Measurements from ENCODE around the gene RRAGC. TPM values are rescaled to one million over a fixed set of nuclear protein-coding genes. Genes with fewer than 3 reads are reported as not detected.
"Not testable (repeated sequence)": the region's sequence is repeated elsewhere in the genome, so short reads cannot be mapped to it uniquely, and the experiment has no call there.

The RRAGC gene
- total RNA-seq, 1 donor = 5.4 TPM

- DNase-seq (ENCODE audit: low read depth in 2 of 3, low spot score in 2 of 3) = peak in 2 of 3 donors; percentile 42 to 63
Measured at GRCh38 chr1:38858833-38859560, 575 bp downstream of the RRAGC start.

GRCh38 chr1:38852780-38853179 is 6.8 kb downstream of the RRAGC start:
- no peak for DNase-seq (ENCODE audit: low read depth in 2 of 3, low spot score in 2 of 3)

- DNase-seq (ENCODE audit: low read depth in 2 of 3, low spot score in 2 of 3) = peak in 2 of 3 donors; percentile 13 to 54
Measured at GRCh38 chr1:38848071-38848470, 11.5 kb downstream of the RRAGC start.

- no peak for DNase-seq (ENCODE audit: low read depth in 2 of 3, low spot score in 2 of 3)
Measured at GRCh38 chr1:38846210-38846609, 13.4 kb downstream of the RRAGC start.

- not testable (repeated sequence) for DNase-seq (ENCODE audit: low read depth in 2 of 3, low spot score in 2 of 3)
Measured at GRCh38 chr1:38845088-38845487, 14.5 kb downstream of the RRAGC start.

- DNase-seq (ENCODE audit: low read depth in 2 of 3, low spot score in 2 of 3) = no peak
Measured at GRCh38 chr1:38840281-38840680, 19.3 kb downstream of the RRAGC start.

- DNase-seq (ENCODE audit: low read depth in 2 of 3, low spot score in 2 of 3) = no peak
Measured at GRCh38 chr1:38839363-38839762, 20.2 kb downstream of the RRAGC start.

- not testable (repeated sequence) for DNase-seq (ENCODE audit: low read depth in 2 of 3, low spot score in 2 of 3)
Measured at GRCh38 chr1:38836316-38836715, 23.3 kb downstream of the RRAGC start.

GRCh38 chr1:38834937-38835827 is 24.4 kb downstream of the RRAGC start:
- peak; percentile 48 to 90 (median 80) for DNase-seq (ENCODE audit: low read depth in 2 of 3, low spot score in 2 of 3)

- peak in 1 of 3 donors; percentile 69 for DNase-seq (ENCODE audit: low read depth in 2 of 3, low spot score in 2 of 3)
Measured at GRCh38 chr1:38834221-38834782, 25.3 kb downstream of the RRAGC start.

- DNase-seq (ENCODE audit: low read depth in 2 of 3, low spot score in 2 of 3) = no peak
Measured at GRCh38 chr1:38833146-38833545, 26.4 kb downstream of the RRAGC start.

- no peak for DNase-seq (ENCODE audit: low read depth in 2 of 3, low spot score in 2 of 3)
Measured at GRCh38 chr1:38832370-38832734, 27.2 kb downstream of the RRAGC start.

- no peak for DNase-seq (ENCODE audit: low read depth in 2 of 3, low spot score in 2 of 3)
Measured at GRCh38 chr1:38831731-38832369, 27.7 kb downstream of the RRAGC start.

- no peak for DNase-seq (ENCODE audit: low read depth in 2 of 3, low spot score in 2 of 3)
Measured at GRCh38 chr1:38829368-38829767, 30.2 kb downstream of the RRAGC start.

- no peak for DNase-seq (ENCODE audit: low read depth in 2 of 3, low spot score in 2 of 3)
Measured at GRCh38 chr1:38827318-38827717, 32.3 kb downstream of the RRAGC start.

GRCh38 chr1:38826886-38827285 is 32.7 kb downstream of the RRAGC start:
- no peak for DNase-seq (ENCODE audit: low read depth in 2 of 3, low spot score in 2 of 3)

GRCh38 chr1:38826262-38826661 is 33.3 kb downstream of the RRAGC start:
- no peak for DNase-seq (ENCODE audit: low read depth in 2 of 3, low spot score in 2 of 3)

- DNase-seq (ENCODE audit: low read depth in 2 of 3, low spot score in 2 of 3) = no peak
Measured at GRCh38 chr1:38820860-38821259, 38.7 kb downstream of the RRAGC start.

- DNase-seq (ENCODE audit: low read depth in 2 of 3, low spot score in 2 of 3) = no peak
Measured at GRCh38 chr1:38819516-38819915, 40.1 kb downstream of the RRAGC start.

- no peak for DNase-seq (ENCODE audit: low read depth in 2 of 3, low spot score in 2 of 3)
Measured at GRCh38 chr1:38819040-38819439, 40.5 kb downstream of the RRAGC start.

Data from hematopoietic multipotent progenitor cell (in vitro differentiated cells).